Measurements from ENCODE around the gene CETP. TPM values are rescaled to one million over a fixed set of nuclear protein-coding genes. Genes with fewer than 3 reads are reported as not detected.
"Not testable (repeated sequence)": the region's sequence is repeated elsewhere in the genome, so short reads cannot be mapped to it uniquely, and the experiment has no call there.

Gene CETP
- total RNA-seq, 1 donor from 2014 or later, result not detected

DNA sequence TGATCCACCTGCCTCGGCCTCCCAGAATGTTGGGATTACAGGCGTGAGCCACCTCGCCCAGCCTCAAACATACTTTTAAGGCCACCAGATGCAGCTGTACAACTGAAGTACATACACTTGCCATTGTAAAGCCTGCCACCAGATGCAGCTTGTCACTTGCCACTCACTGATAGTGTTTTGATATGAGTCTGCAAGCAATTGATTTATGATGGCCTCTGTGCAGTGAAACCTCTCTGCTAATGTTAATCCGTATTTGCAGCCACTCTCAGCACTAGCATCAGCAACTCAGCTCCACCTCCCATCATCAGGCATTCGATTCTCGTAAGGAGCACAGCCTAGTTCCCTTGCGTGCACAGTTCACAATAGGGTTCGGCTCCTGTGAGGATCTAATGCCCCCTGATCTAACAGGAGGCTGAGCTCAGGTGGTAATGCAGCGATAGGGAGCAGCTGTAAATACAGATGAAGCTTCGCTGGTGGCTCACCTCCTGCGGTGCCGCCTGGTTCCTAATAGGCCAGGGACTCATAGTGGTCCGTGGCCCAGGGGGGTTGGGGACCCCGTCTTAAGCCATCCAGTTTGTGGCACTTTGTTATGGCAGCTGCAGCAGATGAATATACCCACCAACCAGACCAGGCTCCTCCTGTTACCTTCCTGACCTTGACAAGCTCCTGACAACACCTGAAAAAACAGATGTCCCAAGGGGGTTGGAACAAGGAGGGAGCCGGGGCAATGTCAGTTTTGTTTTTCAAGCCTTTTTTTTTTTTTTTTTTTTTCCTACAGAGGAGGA, 31.1 kb upstream of the CETP start:
- TF ChIP-seq, protein P1, sequence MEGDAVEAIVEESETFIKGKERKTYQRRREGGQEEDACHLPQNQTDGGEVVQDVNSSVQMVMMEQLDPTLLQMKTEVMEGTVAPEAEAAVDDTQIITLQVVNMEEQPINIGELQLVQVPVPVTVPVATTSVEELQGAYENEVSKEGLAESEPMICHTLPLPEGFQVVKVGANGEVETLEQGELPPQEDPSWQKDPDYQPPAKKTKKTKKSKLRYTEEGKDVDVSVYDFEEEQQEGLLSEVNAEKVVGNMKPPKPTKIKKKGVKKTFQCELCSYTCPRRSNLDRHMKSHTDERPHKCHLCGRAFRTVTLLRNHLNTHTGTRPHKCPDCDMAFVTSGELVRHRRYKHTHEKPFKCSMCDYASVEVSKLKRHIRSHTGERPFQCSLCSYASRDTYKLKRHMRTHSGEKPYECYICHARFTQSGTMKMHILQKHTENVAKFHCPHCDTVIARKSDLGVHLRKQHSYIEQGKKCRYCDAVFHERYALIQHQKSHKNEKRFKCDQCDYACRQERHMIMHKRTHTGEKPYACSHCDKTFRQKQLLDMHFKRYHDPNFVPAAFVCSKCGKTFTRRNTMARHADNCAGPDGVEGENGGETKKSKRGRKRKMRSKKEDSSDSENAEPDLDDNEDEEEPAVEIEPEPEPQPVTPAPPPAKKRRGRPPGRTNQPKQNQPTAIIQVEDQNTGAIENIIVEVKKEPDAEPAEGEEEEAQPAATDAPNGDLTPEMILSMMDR (conservative IDR thresholded peaks at IDR 0.05; ENCODE audit: low read depth, low read length), result no peak
- H3K4me3 ChIP-seq (ENCODE audit: low read depth, low read length), result no peak overlapping the region

DNA sequence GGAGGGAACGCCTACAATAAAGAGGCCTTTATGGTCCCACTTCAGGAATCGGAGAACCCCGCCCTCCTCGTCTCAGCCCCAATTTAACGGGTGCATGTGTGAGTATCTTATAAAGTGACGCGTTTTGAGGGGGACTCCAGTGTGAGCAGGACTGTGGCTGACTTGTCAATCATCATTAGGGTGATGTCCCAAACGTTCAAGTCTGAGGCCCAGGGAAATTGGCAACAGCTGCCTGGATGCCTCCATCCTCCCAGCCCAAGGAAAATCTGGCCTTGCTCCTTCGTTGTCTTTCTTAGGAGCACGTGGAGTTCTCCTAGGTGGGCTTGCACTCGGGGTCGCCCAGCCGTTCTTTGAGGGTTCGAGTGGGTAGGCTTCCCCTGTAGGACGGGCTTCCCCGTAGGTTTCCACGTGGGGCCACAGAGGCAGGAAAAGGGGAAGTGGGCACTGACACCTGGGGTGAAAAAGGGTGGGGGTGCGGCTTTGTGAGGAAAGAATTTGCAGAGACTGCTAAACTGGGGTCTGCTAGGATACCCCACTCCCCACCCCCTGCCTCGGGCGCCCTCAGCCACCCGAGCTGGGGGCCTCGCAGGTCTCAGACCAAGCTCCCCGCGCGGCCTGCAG, 30.4 kb upstream of the CETP start:
- TF ChIP-seq, protein P1 (conservative IDR thresholded peaks at IDR 0.05; ENCODE audit: low read depth, low read length), result no peak
- H3K4me3 ChIP-seq (ENCODE audit: low read depth, low read length), result peak overlapping the region; percentile 99

More for the DNA sequence above, 31.1 kb upstream of the CETP start:
- no peak for DNase-seq (ENCODE audit: low read depth)

DNA sequence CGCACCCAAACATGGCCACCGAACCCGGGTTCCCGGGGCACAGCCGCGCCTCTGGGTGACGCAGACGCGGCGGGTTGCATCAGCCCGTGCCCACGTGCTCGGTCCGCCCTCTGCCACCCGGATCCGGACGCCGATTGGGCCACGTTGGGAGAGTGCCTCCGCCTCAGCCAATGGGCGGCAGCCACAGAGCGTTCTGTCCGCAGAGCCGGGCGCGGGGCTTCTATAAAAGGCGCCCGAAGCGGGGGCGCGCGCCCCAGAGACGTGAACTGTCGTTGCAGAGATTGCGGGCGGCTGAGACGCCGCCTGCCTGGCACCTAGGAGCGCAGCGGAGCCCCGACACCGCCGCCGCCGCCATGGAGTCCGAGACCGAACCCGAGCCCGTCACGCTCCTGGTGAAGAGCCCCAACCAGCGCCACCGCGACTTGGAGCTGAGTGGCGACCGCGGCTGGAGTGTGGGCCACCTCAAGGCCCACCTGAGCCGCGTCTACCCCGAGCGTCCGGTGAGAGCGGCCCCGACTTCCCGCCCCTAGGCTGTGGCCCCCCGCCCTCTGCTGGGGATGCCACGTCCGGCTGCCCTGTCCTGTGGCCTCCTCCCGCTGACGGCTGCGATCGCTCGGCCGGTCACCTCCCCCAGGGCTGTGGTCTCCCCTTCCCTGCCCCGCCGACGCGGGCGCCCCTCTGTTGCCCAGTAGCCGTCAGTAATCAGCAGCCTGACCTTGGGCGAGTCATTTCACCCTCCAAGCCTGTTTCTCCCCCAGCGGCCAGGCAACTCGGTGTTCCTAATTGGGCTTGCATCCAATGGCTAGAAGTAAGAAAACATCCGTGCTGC, 29.6 kb upstream of the CETP start, which contains the start of gene HERPUD1:
HERPUD1 (plus strand) TSS at position 251 of the 829 bp plus-strand sequence; CDS start at position 354, 103 bp downstream.
- DNase-seq (ENCODE audit: low read depth), result peak; percentile 53
- H3K4me3 ChIP-seq (ENCODE audit: low read depth, low read length), result peak within 1 kb of the TSS; percentile 99
- TF ChIP-seq, protein P1 (conservative IDR thresholded peaks at IDR 0.05; ENCODE audit: low read depth, low read length), result no peak

More for the DNA sequence above, 30.4 kb upstream of the CETP start:
- no peak for DNase-seq (ENCODE audit: low read depth)

DNA sequence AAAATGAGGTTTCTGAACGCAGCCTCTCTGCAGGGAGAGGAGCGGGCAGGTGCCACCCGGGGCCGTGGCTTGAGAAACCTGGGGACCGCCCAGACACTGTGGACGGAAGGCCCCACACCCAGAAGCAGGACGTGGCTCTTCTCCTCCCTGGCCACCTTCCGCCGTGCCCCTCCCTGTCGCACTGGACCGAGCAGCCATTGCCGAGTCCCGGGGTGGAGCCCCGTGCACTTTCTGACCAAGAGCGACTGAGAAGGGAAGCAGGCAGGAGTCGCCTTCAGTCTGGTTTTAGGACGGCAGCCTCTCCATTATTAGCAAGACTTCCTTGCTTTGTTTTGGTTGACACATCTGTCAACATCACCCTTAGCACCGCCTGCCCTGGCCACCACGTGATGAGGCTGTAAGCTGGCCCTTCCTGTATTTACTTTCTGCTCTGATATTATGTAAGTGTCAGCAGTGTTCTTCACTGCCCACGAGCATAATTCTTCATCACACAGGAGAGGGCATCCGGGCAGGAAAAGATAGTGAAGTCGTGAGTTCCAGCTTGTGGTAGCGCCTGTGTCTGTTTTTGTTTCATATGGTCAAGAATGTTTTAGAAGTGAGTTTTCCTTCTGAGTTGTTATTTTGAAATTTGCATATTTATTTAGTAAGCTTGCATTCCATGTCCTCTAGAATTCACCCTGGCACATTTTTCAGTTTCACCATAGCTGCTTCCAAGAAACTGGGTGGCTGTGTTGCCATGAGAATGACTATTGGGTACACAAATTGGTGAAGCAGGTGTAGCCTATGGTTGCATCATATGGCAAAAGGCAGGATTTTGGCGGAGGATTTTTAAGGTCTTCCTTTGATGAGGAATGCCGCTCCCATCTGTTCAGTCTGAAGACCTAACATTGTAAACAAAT, 28.8 kb upstream of the CETP start:
- TF ChIP-seq, protein P1 (conservative IDR thresholded peaks at IDR 0.05; ENCODE audit: low read depth, low read length), result no peak
- peak overlapping the region; percentile 99 for H3K4me3 ChIP-seq (ENCODE audit: low read depth, low read length)
- DNase-seq (ENCODE audit: low read depth), result no peak

DNA sequence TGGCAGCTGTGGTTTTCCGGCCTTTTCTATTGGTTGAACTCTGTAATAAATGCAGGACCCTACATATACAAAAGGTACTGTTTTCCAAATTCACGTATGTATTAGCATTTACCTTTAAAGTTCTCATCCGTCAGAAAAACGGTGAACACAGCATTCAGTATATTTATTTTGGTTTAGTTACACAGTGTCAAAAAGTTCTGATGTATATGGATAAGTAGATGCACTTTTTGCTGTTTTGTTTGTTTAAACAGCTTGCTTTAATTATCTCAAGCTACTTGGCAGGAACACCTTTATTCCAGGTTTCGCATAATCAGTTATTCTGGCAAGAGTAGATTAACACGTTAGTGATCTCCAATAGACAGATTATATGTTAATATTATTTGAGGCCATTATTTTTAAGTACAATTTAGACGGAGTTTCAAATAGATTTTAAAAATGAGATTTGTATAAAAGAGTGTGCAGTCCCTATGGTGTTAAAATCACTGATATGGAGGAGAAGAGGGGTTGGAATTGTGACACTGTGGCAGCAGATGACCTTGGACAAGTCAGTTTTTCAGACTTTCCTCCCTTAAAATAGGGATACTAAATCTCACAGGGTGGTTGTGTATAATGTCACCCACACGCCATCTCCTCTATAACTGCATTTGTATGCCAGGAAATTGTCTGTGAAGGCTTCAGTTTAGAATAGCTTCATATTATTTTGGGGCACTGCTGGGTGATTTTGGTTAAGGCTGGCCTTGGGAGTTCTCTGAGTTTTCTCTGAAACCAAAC, 27.7 kb upstream of the CETP start:
- peak overlapping the region; percentile 99 for H3K4me3 ChIP-seq (ENCODE audit: low read depth, low read length)
- no peak for DNase-seq (ENCODE audit: low read depth)
- TF ChIP-seq, protein P1 (conservative IDR thresholded peaks at IDR 0.05; ENCODE audit: low read depth, low read length), result no peak

DNA sequence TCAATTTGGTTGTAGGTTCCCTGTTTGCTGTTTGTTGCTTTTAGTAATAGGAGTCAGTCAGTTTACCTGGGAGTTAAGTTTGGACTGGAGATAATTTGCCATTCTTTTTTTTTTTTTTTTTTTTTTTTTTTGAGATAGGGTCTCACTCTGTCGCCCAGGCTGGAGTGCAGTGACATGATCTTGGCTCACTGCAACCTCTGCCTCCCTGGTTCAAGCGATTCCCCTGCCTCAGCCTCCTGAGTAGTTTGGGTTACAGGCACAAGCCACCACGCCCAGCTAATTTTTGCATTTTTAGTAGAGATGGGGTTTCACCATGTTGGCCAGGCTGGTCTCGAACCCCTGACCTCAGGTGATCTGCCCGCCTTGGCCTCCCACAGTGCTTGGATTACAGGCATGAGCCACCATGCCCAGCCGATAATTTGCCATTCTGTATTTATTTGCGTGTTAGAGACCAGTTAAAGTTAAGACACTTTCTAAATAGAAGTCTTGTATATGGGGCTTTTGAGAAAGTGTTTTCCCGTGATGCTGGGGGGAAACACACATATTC, 27.1 kb upstream of the CETP start:
- not testable (repeated sequence) for DNase-seq (ENCODE audit: low read depth)
- peak overlapping the region; percentile 99 for H3K4me3 ChIP-seq (ENCODE audit: low read depth, low read length)
